Measurements from ENCODE around the gene HOMER3. TPM values are rescaled to one million over a fixed set of nuclear protein-coding genes. Genes with fewer than 3 reads are reported as not detected.
"Not testable (repeated sequence)": the region's sequence is repeated elsewhere in the genome, so short reads cannot be mapped to it uniquely, and the experiment has no call there.

Gene HOMER3
- total and polyA plus RNA-seq, 9 donors: 7.8 to 29.2 (median 18.6) TPM

GRCh38 chr19:18961767-18962620 is 21.0 kb upstream of the HOMER3 start:
- no peaks in the 10 kb centered on the region for H3K4me1 ChIP-seq (ENCODE audit: insufficient read depth)
- 20 to 28% (median 21%) methylated on average over 20 to 26 of the region's 26 CpGs for WGBS, 3 donors
- no peak for DNase-seq
- no peaks in the 10 kb centered on the region for H3K36me3 ChIP-seq
- TF ChIP-seq CTCF (IDR thresholded peaks at IDR 0.05) (no peak), EP300 (IDR thresholded peaks at IDR 0.05) (no peak), POLR2A (IDR thresholded peaks at IDR 0.05) (no peak)
- no peaks in the 10 kb centered on the region for H3K27me3 ChIP-seq
- H3K9me3 ChIP-seq: no peaks in the 10 kb centered on the region
- no peak overlapping the region for H3K27ac ChIP-seq
- intact Hi-C loops (cut with DNase I): no loop called here
- no peak overlapping the region for H3K4me3 ChIP-seq

GRCh38 chr19:18960370-18960769 is 19.4 kb upstream of the HOMER3 start:
- TF ChIP-seq EP300 (IDR thresholded peaks at IDR 0.05): no peak
- no peak for TF ChIP-seq POLR2A (IDR thresholded peaks at IDR 0.05)
- TF ChIP-seq CTCF (IDR thresholded peaks at IDR 0.05): no peak
- Histone ChIP-seq H3K36me3 (no peaks in the 10 kb centered on the region), H3K27me3 (no peaks in the 10 kb centered on the region), H3K4me3 (no peak overlapping the region), H3K9me3 (no peaks in the 10 kb centered on the region), H3K27ac (no peak overlapping the region), H3K4me1 (ENCODE audit: insufficient read depth) (no peaks in the 10 kb centered on the region)
- 77 to 90% (median 82%) methylated on average over 4 of the region's 4 CpGs for WGBS, 3 donors
- intact Hi-C loops (cut with DNase I): no loop called here
- DNase-seq: no peak

GRCh38 chr19:18955042-18955441 is 14.0 kb upstream of the HOMER3 start:
- 85 to 96% (median 92%) methylated on average over 2 of the region's 2 CpGs for WGBS, 3 donors
- intact Hi-C loops (cut with DNase I): no loop called here
- TF ChIP-seq POLR2A (IDR thresholded peaks at IDR 0.05) (no peak), CTCF (IDR thresholded peaks at IDR 0.05) (no peak), EP300 (IDR thresholded peaks at IDR 0.05) (no peak)

GRCh38 chr19:18954094-18954493 is 13.1 kb upstream of the HOMER3 start:
- H3K36me3 ChIP-seq: no peaks in the 10 kb centered on the region
- H3K9me3 ChIP-seq: no peaks in the 10 kb centered on the region
- WGBS, 3 donors: 84 to 90% (median 87%) methylated on average over 3 of the region's 3 CpGs
- H3K4me1 ChIP-seq (ENCODE audit: insufficient read depth): no peaks in the 10 kb centered on the region
- intact Hi-C loops (cut with DNase I): no loop called here
- no peaks in the 10 kb centered on the region for H3K27me3 ChIP-seq
- no peak for DNase-seq
- no peak overlapping the region for H3K27ac ChIP-seq
- no peak for TF ChIP-seq POLR2A (IDR thresholded peaks at IDR 0.05)
- TF ChIP-seq CTCF (IDR thresholded peaks at IDR 0.05): no peak
- no peak for TF ChIP-seq EP300 (IDR thresholded peaks at IDR 0.05)
- no peak overlapping the region for H3K4me3 ChIP-seq

More at GRCh38 chr19:18955042-18955441, 14.0 kb upstream of the HOMER3 start:
- no peaks in the 10 kb centered on the region for H3K27me3 ChIP-seq
- DNase-seq: no peak
- no peaks in the 10 kb centered on the region for H3K4me1 ChIP-seq (ENCODE audit: insufficient read depth)
- no peak overlapping the region for H3K4me3 ChIP-seq
- no peaks in the 10 kb centered on the region for H3K9me3 ChIP-seq
- H3K36me3 ChIP-seq: no peaks in the 10 kb centered on the region
- no peak overlapping the region for H3K27ac ChIP-seq

- DNase-seq; H3K4me3 ChIP-seq; H3K27me3 ChIP-seq; H3K27ac ChIP-seq; H3K36me3 ChIP-seq; H3K9me3 ChIP-seq; intact Hi-C loops (cut with DNase I); H3K4me1 ChIP-seq (ENCODE audit: insufficient read depth): not testable (repeated sequence)
- 29 to 43% (median 31%) methylated on average over 17 of the region's 17 CpGs for WGBS, 3 donors
Observed at GRCh38 chr19:18952364-18953003, 11.5 kb upstream of the HOMER3 start.

Measured in ovary (tissue), 9 donors.